Activated CD4-positive, alpha-beta T cell treated with anti-CD3 and anti-CD28 coated beads for 1 hour (primary cell): ENCODE measurements around the gene DLX1.
A peak's percentile ranks its signal among the peaks of the same experiment; 100 is the strongest.

Experiments used
- DNase-seq: peaks from one replicate; pipeline ENCODE4 v3.0.0-alpha.2; 2020

The DLX1 gene

GRCh38 chr2:172088245-172089004, 3.1 kb downstream of the DLX1 start:
- DNase-seq = no peak

- no peak for DNase-seq
These were observed 3.7 kb downstream of the DLX1 start for GRCh38 chr2:172089005-172089504.

GRCh38 chr2:172089633-172090032, 4.3 kb downstream of the DLX1 start:
- DNase-seq = no peak

- DNase-seq = no peak
These were observed 5.0 kb downstream of the DLX1 start for GRCh38 chr2:172090044-172090961.

- no peak for DNase-seq
These were observed 5.8 kb downstream of the DLX1 start for GRCh38 chr2:172091000-172091641.

GRCh38 chr2:172091761-172092566, 6.7 kb downstream of the DLX1 start:
- no peak for DNase-seq

GRCh38 chr2:172092716-172093415, 7.6 kb downstream of the DLX1 start:
- DNase-seq = no peak

- no peak for DNase-seq
These were observed 8.3 kb downstream of the DLX1 start for GRCh38 chr2:172093416-172094293.

GRCh38 chr2:172094294-172095145, 9.2 kb downstream of the DLX1 start:
- no peak for DNase-seq

- DNase-seq = peak; percentile 58
These were observed 10.0 kb downstream of the DLX1 start for GRCh38 chr2:172095146-172095904.

- no peak for DNase-seq
These were observed 10.8 kb downstream of the DLX1 start for GRCh38 chr2:172095905-172096625.

GRCh38 chr2:172096626-172097547, 11.6 kb downstream of the DLX1 start:
- no peak for DNase-seq

- no peak for DNase-seq
These were observed 12.3 kb downstream of the DLX1 start for GRCh38 chr2:172097557-172098131.

- DNase-seq = no peak
These were observed 13.0 kb downstream of the DLX1 start for GRCh38 chr2:172098287-172098649.

- no peak for DNase-seq
These were observed 13.6 kb downstream of the DLX1 start for GRCh38 chr2:172098650-172099471.
